GM23338 (cell line): ENCODE measurements around the gene BLOC1S6. TPM values are rescaled to one million over a fixed set of nuclear protein-coding genes. Genes with fewer than 3 reads are reported as not detected.

Source experiments
- ATAC-seq: fragments of 200-7000 bp; cut with Tn5 transposase; 3 replicates; pipeline ENCODE4 v1.9.1; 2020
- DNase-seq: peaks from one replicate; pipeline ENCODE4 v3.0.0-alpha.2; 2015; ENCODE audit warnings: low spot score
- H2AFZ ChIP-seq: fragments of 200-600 bp; sonication (generic); 2 replicates; pipeline ENCODE4 v1.8.0; 2016; ENCODE audit warnings: antibody characterized with exemption, mild to moderate bottlenecking, moderate library complexity
- H3F3A ChIP-seq: fragments of 200-600 bp; sonication (generic); replicated peaks from 2 replicates; pipeline ENCODE4 v1.8.0; 2017; ENCODE audit warnings: antibody characterized with exemption, mixed run types, low read depth
- H3K27ac ChIP-seq: fragments of 200-600 bp; sonication (generic); 2 replicates; pipeline ENCODE4 v1.6.1; 2016; ENCODE audit warnings: low read depth
- H3K27me3 ChIP-seq: fragments of 200-600 bp; sonication (generic); 2 replicates; pipeline ENCODE4 v1.8.0; 2016; ENCODE audit warnings: mild to moderate bottlenecking, mixed run types, moderate library complexity; ENCODE audit not compliant: insufficient read depth
- H3K36me3 ChIP-seq: fragments of 200-600 bp; sonication (generic); 2 replicates; pipeline ENCODE4 v1.8.0; 2016; ENCODE audit warnings: mild to moderate bottlenecking; ENCODE audit not compliant: insufficient read depth
- H3K4me1 ChIP-seq: fragments of 200-600 bp; sonication (generic); 2 replicates; pipeline ENCODE4 v1.8.0; 2016; ENCODE audit warnings: mild to moderate bottlenecking, moderate library complexity; ENCODE audit not compliant: insufficient read depth
- H3K4me2 ChIP-seq: fragments of 200-600 bp; sonication (generic); 2 replicates; pipeline ENCODE4 v1.7.1; 2017; ENCODE audit warnings: mixed run types
- H3K4me3 ChIP-seq: fragments of 200-600 bp; sonication (generic); 2 replicates; pipeline ENCODE4 v1.6.1; 2016; ENCODE audit warnings: mixed run types
- H3K79me2 ChIP-seq: fragments of 200-600 bp; sonication (generic); replicated peaks from 2 replicates; pipeline ENCODE4 v1.8.0; 2017; ENCODE audit warnings: mild to moderate bottlenecking; ENCODE audit not compliant: insufficient read depth
- H3K9me2 ChIP-seq: fragments of 200-600 bp; sonication (generic); 2 replicates; pipeline ENCODE4 v1.8.0; 2017; ENCODE audit not compliant: insufficient read depth
- H4K20me1 ChIP-seq: fragments of 200-600 bp; sonication (generic); replicated peaks from 2 replicates; pipeline ENCODE4 v1.8.0; 2017; ENCODE audit warnings: mild to moderate bottlenecking; ENCODE audit not compliant: insufficient read depth
- H3K27ac Mint-ChIP-seq: 2 replicates; pipeline ENCODE4 v1.8.0; 2020; ENCODE audit warnings: inconsistent platforms, mild to moderate bottlenecking, moderate library complexity, mixed read lengths
- H3K27me3 Mint-ChIP-seq: 3 replicates; pipeline ENCODE4 v1.8.0; 2022; ENCODE audit warnings: low read depth, mild to moderate bottlenecking, moderate library complexity, mixed read lengths, inconsistent platforms; ENCODE audit not compliant: insufficient read depth, poor library complexity
- H3K36me3 Mint-ChIP-seq: 3 replicates; pipeline ENCODE4 v1.8.0; 2021; ENCODE audit warnings: low read depth, mild to moderate bottlenecking, inconsistent platforms, moderate library complexity, mixed read lengths
- H3K4me1 Mint-ChIP-seq: 3 replicates; pipeline ENCODE4 v1.8.0; 2020; ENCODE audit warnings: mild to moderate bottlenecking, inconsistent platforms, mixed read lengths
- H3K4me3 Mint-ChIP-seq: 3 replicates; pipeline ENCODE4 v1.8.0; 2021; ENCODE audit warnings: moderate library complexity, mild to moderate bottlenecking, inconsistent platforms, mixed read lengths
- H3K9me3 Mint-ChIP-seq: 3 replicates; pipeline ENCODE4 v1.8.0; 2020; ENCODE audit warnings: moderate library complexity, mild to moderate bottlenecking, inconsistent platforms, mixed read lengths
- EZH2 ChIP-seq: fragments of 200-600 bp; sonication (generic); IDR thresholded peaks from one replicate; pipeline ENCODE4 v1.8.0; 2017; ENCODE audit warnings: antibody characterized with exemption, mild to moderate bottlenecking, low read depth; ENCODE audit not compliant: unreplicated experiment
- EZH2phosphoT487 ChIP-seq: fragments of 200-600 bp; sonication (generic); IDR thresholded peaks from one replicate; pipeline ENCODE4 v1.8.1; 2018; ENCODE audit warnings: antibody characterized with exemption; ENCODE audit not compliant: unreplicated experiment
- JUNB ChIP-seq: IDR thresholded peaks from one replicate; pipeline ENCODE4 v1.6.1; 2016; ENCODE audit warnings: antibody characterized with exemption; ENCODE audit not compliant: unreplicated experiment
- NANOG ChIP-seq: IDR thresholded peaks from 2 replicates; pipeline ENCODE4 v1.6.1; 2016; ENCODE audit warnings: antibody characterized with exemption, borderline replicate concordance
- STAT1 ChIP-seq: IDR thresholded peaks from one replicate; pipeline ENCODE4 v1.6.1; 2016; ENCODE audit warnings: antibody characterized with exemption; ENCODE audit not compliant: unreplicated experiment
- ZNF114 ChIP-seq: fragments of 250-450 bp; sonication (Bioruptor Pico); IDR thresholded peaks from 2 replicates; pipeline ENCODE4 v1.5.0; 2020; ENCODE audit warnings: mild to moderate bottlenecking, moderate library complexity
- ZNF331 ChIP-seq: fragments of 250-450 bp; sonication (Bioruptor Pico); IDR thresholded peaks from 2 replicates; pipeline ENCODE4 v1.5.0; 2020; ENCODE audit warnings: low read depth, mild to moderate bottlenecking, moderate library complexity
- polyA plus RNA-seq: library from polyadenylated mRNA; unstranded; fragments of >200 nt; fragmentation: Nextera tagmentation; extraction: Ambion mirVana; gene quantifications from 2 replicates; pipeline ENCODE4 v1.2.1, GENCODE V29; 2016
- total RNA-seq: library from RNA; depleted of rRNA; stranded (reverse); fragments of >200 nt; shearing (Covaris generic); gene quantifications from 2 replicates; pipeline ENCODE4 v1.2.3, GENCODE V29; 2014
- TF ChIP-seq, protein P1 (sequence below): IDR thresholded peaks from one replicate; pipeline ENCODE4 v1.6.1; 2018; ENCODE audit warnings: antibody characterized with exemption; ENCODE audit not compliant: unreplicated experiment
- TF ChIP-seq, protein P2 (sequence below), 2 experiments: fragments of 200-600 bp in 1 of 2; sonication (generic) in 1 of 2; conservative IDR thresholded peaks; 2 replicates each; pipeline versions ENCODE4 v1.5.1 to v1.6.1; 2016 to 2017; ENCODE audit warnings: antibody characterized with exemption in 2 of 2, low read depth in 2 of 2, mild to moderate bottlenecking in 2 of 2, moderate library complexity in 1 of 2
- TF ChIP-seq, protein P3 (sequence below): fragments of 250-450 bp; sonication (Bioruptor Pico); IDR thresholded peaks from 2 replicates; pipeline ENCODE4 v1.5.0; 2020; ENCODE audit warnings: mild to moderate bottlenecking, moderate library complexity
- TF ChIP-seq, protein P4 (sequence below): IDR thresholded peaks from 2 replicates; pipeline ENCODE4 v1.6.1; 2016; ENCODE audit warnings: antibody characterized with exemption

Gene BLOC1S6
- total and polyA plus RNA-seq, 2 experiments from 2014 or later = 20.9 to 28.4 TPM

DNA sequence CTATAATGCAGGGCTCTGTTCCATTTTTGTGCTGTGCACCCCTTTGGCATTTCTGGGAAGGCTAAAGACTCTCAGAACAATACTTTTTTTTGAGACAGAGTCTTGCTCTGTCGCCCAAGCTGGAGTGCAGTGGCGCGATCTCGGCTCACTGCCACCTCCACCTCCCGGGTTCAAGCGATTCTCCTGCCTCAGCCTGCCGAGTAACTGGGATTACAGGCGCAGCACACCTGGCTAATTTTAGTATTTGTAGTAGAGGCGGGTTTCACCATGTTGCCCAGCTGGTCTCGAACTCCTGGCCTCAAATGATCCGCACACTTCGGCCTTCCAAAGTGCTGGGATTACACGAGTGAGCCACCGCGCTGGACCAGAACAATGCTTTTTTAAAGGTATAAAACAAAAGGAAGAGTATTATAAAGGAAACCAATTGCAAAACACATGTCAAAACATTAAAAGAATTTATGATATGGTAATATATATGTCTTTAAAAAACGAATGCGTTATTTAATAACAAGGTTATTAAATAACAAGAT, 48.6 kb downstream of the BLOC1S6 start:
- Mint-ChIP-seq H3K27me3 (peaks cover 26% of the 10 kb centered on the region), H3K9me3 (peaks cover 26% of the 10 kb centered on the region), H3K36me3 (no peaks in the 10 kb centered on the region), H3K4me3 (peak overlapping the region; percentile 78), H3K27ac (no peak overlapping the region), H3K4me1 (peaks cover 4% of the 10 kb centered on the region; the same call in 2 of the 3 replicates)
- no peaks in the 10 kb centered on the region for H3K36me3 ChIP-seq
- no peak for DNase-seq
- no peaks in the 10 kb centered on the region for H3K9me2 ChIP-seq
- H3K27me3 ChIP-seq = peaks cover 47% of the 10 kb centered on the region
- peak overlapping the region; percentile 94 for H3K4me2 ChIP-seq
- H3K27ac ChIP-seq = no peak overlapping the region
- no peaks in the 10 kb centered on the region for H4K20me1 ChIP-seq
- H3K79me2 ChIP-seq = no peaks in the 10 kb centered on the region
- ATAC-seq = no peak
- H3K4me1 ChIP-seq = peaks cover 4% of the 10 kb centered on the region; the same call in 1 of the 2 replicates
- H2AFZ ChIP-seq = peak overlapping the region; percentile 99
- no peaks in the 10 kb centered on the region for H3F3A ChIP-seq
- TF ChIP-seq, protein P1, sequence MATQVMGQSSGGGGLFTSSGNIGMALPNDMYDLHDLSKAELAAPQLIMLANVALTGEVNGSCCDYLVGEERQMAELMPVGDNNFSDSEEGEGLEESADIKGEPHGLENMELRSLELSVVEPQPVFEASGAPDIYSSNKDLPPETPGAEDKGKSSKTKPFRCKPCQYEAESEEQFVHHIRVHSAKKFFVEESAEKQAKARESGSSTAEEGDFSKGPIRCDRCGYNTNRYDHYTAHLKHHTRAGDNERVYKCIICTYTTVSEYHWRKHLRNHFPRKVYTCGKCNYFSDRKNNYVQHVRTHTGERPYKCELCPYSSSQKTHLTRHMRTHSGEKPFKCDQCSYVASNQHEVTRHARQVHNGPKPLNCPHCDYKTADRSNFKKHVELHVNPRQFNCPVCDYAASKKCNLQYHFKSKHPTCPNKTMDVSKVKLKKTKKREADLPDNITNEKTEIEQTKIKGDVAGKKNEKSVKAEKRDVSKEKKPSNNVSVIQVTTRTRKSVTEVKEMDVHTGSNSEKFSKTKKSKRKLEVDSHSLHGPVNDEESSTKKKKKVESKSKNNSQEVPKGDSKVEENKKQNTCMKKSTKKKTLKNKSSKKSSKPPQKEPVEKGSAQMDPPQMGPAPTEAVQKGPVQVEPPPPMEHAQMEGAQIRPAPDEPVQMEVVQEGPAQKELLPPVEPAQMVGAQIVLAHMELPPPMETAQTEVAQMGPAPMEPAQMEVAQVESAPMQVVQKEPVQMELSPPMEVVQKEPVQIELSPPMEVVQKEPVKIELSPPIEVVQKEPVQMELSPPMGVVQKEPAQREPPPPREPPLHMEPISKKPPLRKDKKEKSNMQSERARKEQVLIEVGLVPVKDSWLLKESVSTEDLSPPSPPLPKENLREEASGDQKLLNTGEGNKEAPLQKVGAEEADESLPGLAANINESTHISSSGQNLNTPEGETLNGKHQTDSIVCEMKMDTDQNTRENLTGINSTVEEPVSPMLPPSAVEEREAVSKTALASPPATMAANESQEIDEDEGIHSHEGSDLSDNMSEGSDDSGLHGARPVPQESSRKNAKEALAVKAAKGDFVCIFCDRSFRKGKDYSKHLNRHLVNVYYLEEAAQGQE = no peak
- TF ChIP-seq JUNB (no peak), ZNF331 (CRISPR knock-in tag) (no peak), ZNF114 (CRISPR knock-in tag) (no peak), EZH2phosphoT487 (no peak), STAT1 (no peak), NANOG (no peak), EZH2 (no peak)
- TF ChIP-seq, protein P2, sequence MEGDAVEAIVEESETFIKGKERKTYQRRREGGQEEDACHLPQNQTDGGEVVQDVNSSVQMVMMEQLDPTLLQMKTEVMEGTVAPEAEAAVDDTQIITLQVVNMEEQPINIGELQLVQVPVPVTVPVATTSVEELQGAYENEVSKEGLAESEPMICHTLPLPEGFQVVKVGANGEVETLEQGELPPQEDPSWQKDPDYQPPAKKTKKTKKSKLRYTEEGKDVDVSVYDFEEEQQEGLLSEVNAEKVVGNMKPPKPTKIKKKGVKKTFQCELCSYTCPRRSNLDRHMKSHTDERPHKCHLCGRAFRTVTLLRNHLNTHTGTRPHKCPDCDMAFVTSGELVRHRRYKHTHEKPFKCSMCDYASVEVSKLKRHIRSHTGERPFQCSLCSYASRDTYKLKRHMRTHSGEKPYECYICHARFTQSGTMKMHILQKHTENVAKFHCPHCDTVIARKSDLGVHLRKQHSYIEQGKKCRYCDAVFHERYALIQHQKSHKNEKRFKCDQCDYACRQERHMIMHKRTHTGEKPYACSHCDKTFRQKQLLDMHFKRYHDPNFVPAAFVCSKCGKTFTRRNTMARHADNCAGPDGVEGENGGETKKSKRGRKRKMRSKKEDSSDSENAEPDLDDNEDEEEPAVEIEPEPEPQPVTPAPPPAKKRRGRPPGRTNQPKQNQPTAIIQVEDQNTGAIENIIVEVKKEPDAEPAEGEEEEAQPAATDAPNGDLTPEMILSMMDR (conservative IDR thresholded peaks at IDR 0.05; ENCODE audit: low read depth in 2 of 2) = no peak
- TF ChIP-seq, protein P3, sequence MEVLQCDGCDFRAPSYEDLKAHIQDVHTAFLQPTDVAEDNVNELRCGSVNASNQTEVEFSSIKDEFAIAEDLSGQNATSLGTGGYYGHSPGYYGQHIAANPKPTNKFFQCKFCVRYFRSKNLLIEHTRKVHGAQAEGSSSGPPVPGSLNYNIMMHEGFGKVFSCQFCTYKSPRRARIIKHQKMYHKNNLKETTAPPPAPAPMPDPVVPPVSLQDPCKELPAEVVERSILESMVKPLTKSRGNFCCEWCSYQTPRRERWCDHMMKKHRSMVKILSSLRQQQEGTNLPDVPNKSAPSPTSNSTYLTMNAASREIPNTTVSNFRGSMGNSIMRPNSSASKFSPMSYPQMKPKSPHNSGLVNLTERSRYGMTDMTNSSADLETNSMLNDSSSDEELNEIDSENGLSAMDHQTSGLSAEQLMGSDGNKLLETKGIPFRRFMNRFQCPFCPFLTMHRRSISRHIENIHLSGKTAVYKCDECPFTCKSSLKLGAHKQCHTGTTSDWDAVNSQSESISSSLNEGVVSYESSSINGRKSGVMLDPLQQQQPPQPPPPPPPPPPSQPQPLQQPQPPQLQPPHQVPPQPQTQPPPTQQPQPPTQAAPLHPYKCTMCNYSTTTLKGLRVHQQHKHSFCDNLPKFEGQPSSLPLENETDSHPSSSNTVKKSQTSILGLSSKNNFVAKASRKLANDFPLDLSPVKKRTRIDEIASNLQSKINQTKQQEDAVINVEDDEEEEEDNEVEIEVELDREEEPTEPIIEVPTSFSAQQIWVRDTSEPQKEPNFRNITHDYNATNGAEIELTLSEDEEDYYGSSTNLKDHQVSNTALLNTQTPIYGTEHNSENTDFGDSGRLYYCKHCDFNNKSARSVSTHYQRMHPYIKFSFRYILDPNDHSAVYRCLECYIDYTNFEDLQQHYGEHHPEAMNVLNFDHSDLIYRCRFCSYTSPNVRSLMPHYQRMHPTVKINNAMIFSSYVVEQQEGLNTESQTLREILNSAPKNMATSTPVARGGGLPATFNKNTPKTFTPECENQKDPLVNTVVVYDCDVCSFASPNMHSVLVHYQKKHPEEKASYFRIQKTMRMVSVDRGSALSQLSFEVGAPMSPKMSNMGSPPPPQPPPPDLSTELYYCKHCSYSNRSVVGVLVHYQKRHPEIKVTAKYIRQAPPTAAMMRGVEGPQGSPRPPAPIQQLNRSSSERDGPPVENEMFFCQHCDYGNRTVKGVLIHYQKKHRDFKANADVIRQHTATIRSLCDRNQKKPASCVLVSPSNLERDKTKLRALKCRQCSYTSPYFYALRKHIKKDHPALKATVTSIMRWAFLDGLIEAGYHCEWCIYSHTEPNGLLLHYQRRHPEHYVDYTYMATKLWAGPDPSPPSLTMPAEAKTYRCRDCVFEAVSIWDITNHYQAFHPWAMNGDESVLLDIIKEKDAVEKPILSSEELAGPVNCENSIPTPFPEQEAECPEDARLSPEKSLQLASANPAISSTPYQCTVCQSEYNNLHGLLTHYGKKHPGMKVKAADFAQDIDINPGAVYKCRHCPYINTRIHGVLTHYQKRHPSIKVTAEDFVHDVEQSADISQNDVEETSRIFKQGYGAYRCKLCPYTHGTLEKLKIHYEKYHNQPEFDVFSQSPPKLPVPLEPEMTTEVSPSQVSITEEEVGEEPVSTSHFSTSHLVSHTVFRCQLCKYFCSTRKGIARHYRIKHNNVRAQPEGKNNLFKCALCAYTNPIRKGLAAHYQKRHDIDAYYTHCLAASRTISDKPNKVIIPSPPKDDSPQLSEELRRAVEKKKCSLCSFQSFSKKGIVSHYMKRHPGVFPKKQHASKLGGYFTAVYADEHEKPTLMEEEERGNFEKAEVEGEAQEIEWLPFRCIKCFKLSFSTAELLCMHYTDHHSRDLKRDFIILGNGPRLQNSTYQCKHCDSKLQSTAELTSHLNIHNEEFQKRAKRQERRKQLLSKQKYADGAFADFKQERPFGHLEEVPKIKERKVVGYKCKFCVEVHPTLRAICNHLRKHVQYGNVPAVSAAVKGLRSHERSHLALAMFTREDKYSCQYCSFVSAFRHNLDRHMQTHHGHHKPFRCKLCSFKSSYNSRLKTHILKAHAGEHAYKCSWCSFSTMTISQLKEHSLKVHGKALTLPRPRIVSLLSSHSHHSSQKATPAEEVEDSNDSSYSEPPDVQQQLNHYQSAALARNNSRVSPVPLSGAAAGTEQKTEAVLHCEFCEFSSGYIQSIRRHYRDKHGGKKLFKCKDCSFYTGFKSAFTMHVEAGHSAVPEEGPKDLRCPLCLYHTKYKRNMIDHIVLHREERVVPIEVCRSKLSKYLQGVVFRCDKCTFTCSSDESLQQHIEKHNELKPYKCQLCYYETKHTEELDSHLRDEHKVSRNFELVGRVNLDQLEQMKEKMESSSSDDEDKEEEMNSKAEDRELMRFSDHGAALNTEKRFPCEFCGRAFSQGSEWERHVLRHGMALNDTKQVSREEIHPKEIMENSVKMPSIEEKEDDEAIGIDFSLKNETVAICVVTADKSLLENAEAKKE (CRISPR knock-in tag) = no peak
- TF ChIP-seq, protein P4, sequence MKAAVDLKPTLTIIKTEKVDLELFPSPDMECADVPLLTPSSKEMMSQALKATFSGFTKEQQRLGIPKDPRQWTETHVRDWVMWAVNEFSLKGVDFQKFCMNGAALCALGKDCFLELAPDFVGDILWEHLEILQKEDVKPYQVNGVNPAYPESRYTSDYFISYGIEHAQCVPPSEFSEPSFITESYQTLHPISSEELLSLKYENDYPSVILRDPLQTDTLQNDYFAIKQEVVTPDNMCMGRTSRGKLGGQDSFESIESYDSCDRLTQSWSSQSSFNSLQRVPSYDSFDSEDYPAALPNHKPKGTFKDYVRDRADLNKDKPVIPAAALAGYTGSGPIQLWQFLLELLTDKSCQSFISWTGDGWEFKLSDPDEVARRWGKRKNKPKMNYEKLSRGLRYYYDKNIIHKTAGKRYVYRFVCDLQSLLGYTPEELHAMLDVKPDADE = no peak
- H3K4me3 ChIP-seq = peak overlapping the region; percentile 77
